ENCODE measurements around the gene TLX1.
A peak's percentile ranks its signal among the peaks of the same experiment; 100 is the strongest.

The TLX1 gene

GRCh38 chr10:101130984-101131961, at the start of gene TLX1:
TLX1 (plus strand) TSS chr10:101131300; CDS start chr10:101131542, 242 bp downstream.
- no peak for DNase-seq

DNA sequence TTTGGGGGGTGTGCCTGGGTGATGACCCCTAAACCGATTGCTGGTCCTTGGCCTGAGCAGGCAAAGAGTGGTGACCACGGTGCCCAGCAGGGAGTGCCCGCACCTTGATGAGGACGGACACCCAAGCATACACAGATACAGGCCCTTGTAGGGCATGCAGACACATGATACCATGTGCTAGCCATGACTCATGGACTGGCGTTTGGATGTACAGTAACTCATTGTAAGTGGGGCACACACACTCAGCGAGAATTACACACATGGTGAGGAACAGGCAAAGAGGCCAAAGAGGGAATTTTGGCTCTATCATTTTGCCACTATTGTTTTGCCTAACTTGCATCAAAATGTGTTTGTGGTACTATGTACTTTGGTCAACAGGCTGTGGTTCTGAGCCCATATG, 45.3 kb upstream of the TLX1 start:
- DNase-seq, result no peak

DNA sequence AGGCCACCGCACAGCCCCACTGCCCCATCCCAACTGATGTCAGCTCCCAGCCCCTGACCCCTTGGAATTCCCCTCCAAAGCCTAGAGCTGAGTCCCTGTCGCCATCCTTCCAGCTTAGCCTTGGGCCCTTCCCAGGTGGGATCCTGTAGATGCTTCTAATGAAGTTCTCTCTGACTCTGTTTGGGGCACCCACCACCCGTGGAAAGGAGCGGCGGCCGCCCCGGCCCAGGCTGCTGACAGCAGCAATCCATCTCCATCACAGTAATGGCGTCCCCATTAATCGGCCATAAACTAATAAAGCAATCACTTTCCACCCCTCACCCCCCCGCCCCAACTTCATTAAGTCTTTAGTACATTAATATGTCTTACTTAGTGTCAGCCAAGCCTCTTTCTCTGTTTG, 43.7 kb upstream of the TLX1 start:
- DNase-seq, result no peak

GRCh38 chr10:101087965-101088364, 43.1 kb upstream of the TLX1 start:
- DNase-seq, result no peak

DNA sequence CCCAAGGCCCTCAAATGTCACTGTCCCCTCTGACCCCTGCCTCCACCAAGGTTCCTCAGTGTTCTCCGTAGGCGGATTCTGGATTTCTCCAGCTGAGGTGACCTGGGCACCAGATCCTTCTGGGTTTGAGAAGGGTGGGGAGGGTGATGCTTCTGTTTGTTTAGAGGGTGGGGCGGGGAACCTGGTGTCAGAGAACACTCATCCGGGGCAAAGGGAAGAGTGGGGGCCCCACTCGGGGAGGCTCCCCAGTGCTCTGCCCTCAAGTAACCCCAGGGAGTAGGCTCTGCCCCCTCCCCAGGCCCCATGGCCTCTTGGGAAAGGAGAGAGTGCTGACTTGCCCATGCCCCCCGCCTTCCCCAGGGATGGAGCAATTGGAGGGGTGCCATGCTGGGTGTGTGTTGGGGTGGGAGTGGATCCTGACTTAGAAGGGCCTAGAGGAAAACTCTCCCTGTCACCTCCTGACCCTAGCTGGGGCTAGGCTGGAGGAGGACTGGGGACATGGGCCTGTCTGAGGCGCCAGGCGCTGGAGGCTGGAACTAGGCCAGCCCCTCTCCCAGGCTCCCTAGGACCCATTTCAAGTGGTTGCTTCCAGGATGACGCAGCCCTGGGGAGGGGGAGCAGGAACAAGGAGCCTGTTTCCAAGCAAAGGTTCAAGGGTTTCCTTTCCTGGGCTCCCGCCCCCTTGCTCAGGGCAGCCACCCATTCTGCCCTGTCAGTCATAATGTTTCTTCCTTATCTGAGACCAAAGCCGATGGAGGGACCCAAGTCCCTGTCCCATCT, 41.4 kb upstream of the TLX1 start:
- no peak for DNase-seq

DNA sequence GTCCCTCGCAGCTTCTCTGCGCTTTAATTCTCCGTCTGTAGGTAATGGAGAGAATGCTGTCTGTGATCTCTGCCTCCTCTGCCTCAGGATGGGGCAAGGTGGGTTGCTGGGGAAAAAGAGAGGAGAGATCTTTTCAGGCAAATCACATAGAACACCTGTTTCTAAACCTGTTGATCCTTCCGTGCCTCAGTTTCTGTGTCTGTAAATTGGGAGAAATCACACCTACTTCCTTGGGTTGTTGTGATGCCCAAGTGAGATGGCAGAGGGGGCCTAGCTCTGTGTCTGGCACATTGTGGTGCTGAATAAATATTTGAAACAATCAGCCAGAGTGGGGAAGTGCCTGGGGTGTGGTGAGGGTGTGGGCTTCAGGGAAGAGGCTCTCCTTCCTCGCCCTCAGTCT, 40.5 kb upstream of the TLX1 start:
- DNase-seq, result no peak

DNA sequence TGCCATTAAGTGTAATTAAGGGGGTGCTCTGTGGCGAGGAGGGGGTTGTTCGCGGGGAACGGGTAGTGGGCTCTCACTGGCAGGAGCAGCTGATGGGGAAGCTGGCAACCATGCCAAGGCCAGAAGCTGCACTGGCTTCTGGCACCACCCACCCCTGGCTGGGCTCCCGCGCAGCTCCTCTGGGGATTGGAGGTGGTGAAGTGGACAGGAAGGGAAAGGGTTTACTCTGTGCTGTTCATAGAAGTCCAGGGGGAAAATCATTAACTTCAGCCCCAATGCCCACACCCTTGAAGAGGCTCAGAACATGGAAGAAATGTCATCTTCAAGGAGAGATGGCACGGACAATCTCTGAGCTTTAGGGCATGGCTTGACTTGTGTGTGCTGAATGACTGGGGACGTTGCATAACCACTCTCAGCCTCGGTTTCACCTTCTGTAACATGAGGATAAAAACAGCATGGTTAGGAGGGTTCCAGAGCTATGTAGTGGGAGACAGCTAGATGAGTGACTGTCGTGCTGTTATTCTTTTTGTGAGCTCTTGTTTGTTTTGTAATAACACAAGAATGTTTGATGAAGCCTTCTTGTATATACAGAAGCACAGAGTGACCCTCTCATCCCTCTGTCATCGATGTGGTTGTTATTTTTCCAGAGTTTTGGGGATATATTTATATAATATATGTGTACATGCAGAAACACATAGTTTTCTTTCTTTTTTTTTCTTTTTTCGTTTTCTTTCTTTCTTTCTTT, 39.4 kb upstream of the TLX1 start:
- no peak for DNase-seq

- no peak for DNase-seq
These were observed 38.2 kb upstream of the TLX1 start for GRCh38 chr10:101092881-101093354.

GRCh38 chr10:101094121-101094879, 36.8 kb upstream of the TLX1 start:
- DNase-seq, result no peak

- DNase-seq, result no peak
These were observed 36.1 kb upstream of the TLX1 start for GRCh38 chr10:101095004-101095403.

DNA sequence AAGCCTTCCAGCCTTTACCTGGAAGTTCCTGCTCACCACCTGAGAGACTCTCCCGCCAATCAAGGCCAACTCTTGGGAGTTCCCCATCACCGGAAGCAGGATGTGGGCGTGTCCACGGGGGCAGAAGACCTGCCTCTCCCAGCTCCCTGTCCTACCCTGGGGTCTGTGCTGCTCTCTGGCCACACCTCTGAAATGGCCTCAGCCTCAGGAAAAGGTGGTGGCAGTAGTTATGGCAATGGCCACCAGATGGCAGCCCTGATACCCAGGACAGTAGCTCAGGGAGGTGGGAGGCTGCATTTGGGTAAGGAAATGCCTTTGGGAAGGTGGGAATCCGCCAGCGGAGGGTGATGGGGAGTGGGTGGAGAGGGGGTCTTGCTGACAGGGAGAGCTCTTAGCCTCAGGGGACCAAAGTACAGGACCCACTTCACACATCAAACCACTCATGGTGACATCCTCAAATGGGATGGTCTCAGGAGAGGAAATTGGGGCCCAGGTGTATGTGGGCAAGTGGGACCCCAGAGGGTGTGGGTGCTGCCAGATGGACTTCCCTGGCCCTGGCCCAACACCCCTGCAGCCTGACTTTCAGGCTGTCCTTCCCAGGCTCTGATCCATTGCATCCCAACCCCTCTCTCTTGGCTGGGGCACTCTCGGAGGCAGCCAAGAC, 35.4 kb upstream of the TLX1 start:
- peak; percentile 79 to 84 for DNase-seq

- no peak for DNase-seq
These were observed 34.7 kb upstream of the TLX1 start for GRCh38 chr10:101096378-101096777.

DNA sequence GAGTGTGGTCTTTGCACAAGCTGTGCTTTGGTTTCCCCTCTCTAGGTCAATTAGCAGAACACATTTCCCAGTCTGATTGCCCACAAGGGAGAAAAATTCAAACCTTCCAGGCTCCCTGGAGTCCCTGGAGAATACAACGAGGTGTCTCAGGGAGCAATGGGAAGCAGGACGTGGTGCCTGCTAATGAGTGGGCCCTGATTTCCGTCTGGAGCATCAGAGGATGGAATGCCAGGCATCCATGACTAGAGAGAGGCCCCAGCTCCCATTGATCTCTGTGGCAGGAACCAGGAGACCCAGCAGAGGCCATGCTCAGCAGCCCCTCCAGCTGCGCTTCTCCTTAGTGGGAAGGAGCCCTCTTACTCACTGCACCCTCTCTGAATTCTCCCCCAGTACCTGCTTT, 33.2 kb upstream of the TLX1 start:
- DNase-seq, result no peak

- no peak for DNase-seq
These were observed 31.2 kb upstream of the TLX1 start for GRCh38 chr10:101099901-101100300.

- DNase-seq, result no peak
These were observed 29.7 kb upstream of the TLX1 start for GRCh38 chr10:101101372-101101881.

GRCh38 chr10:101103430-101103829, 27.7 kb upstream of the TLX1 start:
- DNase-seq, result no peak

DNA sequence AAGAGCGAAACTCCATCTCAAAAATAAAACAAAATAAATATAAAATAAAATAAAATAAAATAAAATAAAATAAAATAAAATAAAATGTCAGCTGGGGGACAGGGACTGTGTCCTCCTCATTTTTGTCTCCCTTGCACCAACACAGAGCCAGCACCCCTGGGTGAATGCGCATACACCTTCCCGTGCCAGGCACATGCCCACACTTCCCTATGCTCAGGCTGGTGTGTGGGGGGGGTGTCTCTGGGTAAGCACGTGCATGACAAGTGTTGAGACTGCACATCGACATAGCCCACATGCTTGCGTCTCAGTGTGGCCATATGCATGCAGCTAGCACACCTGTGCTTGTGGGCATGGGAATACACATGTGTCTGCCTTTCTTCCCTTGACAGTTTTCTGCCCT, 24.7 kb upstream of the TLX1 start:
- no peak for DNase-seq

DNA sequence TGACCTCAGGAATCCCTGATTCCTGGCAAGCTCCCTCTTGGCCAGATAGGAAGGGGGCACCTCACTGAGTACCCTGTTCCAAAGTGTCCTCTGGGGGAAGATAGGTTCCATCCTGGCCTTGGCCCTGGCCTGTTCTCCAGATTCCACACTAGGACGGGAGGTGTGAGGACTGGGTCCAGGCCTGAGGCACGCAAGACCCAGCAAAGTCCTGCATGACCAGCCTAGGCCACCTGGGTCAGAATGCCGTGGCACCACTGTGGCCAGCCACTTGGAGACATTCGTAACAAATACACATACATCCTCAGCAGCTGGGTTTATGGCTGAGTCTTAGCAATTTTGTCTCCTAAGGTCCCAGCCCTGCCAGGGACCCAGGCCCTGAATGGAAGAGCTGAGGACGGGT, 23.3 kb upstream of the TLX1 start:
- no peak for DNase-seq

DNA sequence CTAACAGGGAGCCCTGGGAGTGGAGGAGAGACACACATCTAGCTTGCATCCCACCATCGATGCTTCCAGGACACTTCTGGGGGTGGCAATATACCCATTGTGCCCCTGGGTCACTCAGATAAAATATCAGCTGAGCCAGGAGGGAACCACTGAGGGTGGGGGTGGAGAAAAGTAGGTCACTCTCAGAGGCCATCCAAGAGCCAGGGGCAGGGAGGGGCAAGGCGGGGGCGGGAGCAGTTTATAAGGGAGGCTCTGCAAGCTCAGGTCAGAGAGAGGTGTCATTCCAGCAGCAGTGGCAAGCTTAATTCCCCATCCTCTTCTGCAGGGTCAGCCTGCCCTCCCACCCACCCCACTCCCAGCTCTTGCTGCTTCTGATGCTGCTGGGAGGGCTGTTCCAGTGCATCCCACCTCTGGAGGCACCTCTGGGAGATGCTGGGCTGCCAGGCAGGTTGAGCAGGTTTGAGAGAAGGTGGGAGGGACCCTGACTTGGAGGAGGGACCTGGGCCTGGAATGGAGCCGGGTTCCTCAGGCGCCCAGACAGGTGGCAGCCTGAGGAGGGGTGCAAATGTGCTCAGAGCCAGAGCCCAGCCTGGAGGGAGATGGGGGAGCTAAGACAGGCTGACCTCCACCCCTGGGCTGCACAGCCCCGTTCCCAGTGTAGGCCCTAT, 20.1 kb upstream of the TLX1 start:
- DNase-seq, result no peak

GRCh38 chr10:101111547-101111946, 19.6 kb upstream of the TLX1 start:
- DNase-seq, result no peak

Data from stimulated activated CD4-positive, alpha-beta T cell treated with anti-CD3 and anti-CD28 coated beads, Interleukin-2, amount 100 ng/mL, for 24 hours (primary cell).